Breast epithelium (tissue), 3 donors: ENCODE data around the gene ZNF627.

Experiments
- CTCF ChIP-seq, 3 donors: fragments of 450-650 bp; IDR thresholded peaks; one replicate each; pipeline ENCODE4 v1.5.1; 2016 to 2017; ENCODE audit warnings: antibody characterized with exemption in 3 of 3, mild to moderate bottlenecking in 3 of 3, moderate library complexity in 3 of 3
- POLR2A ChIP-seq: fragments of 450-650 bp; IDR thresholded peaks from one replicate; pipeline ENCODE4 v1.6.1; 2016; ENCODE audit warnings: antibody characterized with exemption, mild to moderate bottlenecking, moderate library complexity
- POLR2AphosphoS5 ChIP-seq, 3 donors: sonication (generic); formaldehyde crosslinking; IDR thresholded peaks; one replicate each; pipeline ENCODE4 v1.6.1; 2017; ENCODE audit warnings: antibody characterized with exemption in 3 of 3

GRCh38 chr19:11598746-11599145 lies 1.5 kb downstream of the ZNF627 start:
- no peak for TF ChIP-seq CTCF (IDR thresholded peaks at IDR 0.05)
- no peak for TF ChIP-seq POLR2AphosphoS5 (IDR thresholded peaks at IDR 0.05)
- TF ChIP-seq POLR2A: no peak
